Endothelial cell of umbilical vein (primary cell): ENCODE measurements around the gene LITAFD. TPM values are rescaled to one million over a fixed set of nuclear protein-coding genes. Genes with fewer than 3 reads are reported as not detected.

Experiments
- BruUV-seq: library from RNA; stranded (reverse); fragments of 400-500 nt; replicated peaks from 2 replicates; lab custom pipeline; 2021; lab: Mats Ljungman, UMichigan
- CTCF ChIA-PET: fragments of 300-600, 350-600 bp; sonication (Branson Sonifier 250); formaldehyde crosslinking; loops from one replicate; lab custom pipeline; 2021; ENCODE audit warnings: antibody characterized with exemption, inconsistent platforms; lab: Charles Lee
- POLR2A ChIA-PET: fragments of 300-600, 350-600 bp; sonication (Branson Sonifier 250); formaldehyde crosslinking; loops from one replicate; lab custom pipeline; 2021; ENCODE audit warnings: antibody characterized with exemption, inconsistent platforms; lab: Charles Lee
- DNase-seq: peaks from one replicate; pipeline ENCODE4 v3.0.0-alpha.2; 2011; ENCODE audit warnings: low read depth, low spot score
- FAIRE-seq: peaks from 2 replicates; lab custom pipeline; 2011; peaks lifted over from hg19 to GRCh38; lab: Jason Lieb, UNC
- H2AFZ ChIP-seq: 2 replicates; pipeline ENCODE4 v1.6.0; 2012; ENCODE audit warnings: low read depth, low read length, control low read depth, inconsistent platforms
- H3K27ac ChIP-seq: 2 replicates; pipeline ENCODE4 v1.5.1; 2011; ENCODE audit warnings: low read depth, mild to moderate bottlenecking, control low read depth, low read length, moderate library complexity; ENCODE audit not compliant: insufficient read depth
- H3K27me3 ChIP-seq, 2 experiments: 2 replicates each; pipeline versions ENCODE4 v1.6.0 to v1.6.1; 2011; ENCODE audit warnings: low read length in 2 of 2, mixed read lengths in 1 of 2; ENCODE audit not compliant: control insufficient read depth in 2 of 2, insufficient read depth in 2 of 2
- H3K36me3 ChIP-seq, 2 experiments: 2 replicates in 1 of 2; 3 replicates in 1 of 2; pipeline ENCODE4 v1.5.1; 2011; ENCODE audit warnings: low read length in 2 of 2, mild to moderate bottlenecking in 1 of 2, moderate library complexity in 1 of 2; ENCODE audit not compliant: control insufficient read depth in 2 of 2, insufficient read depth in 2 of 2; ENCODE audit errors: extremely low read depth in 1 of 2
- H3K4me1 ChIP-seq: 3 replicates; pipeline ENCODE4 v1.5.1; 2011; ENCODE audit warnings: mild to moderate bottlenecking, low read length; ENCODE audit not compliant: control insufficient read depth, insufficient read depth; ENCODE audit errors: extremely low read depth
- H3K4me2 ChIP-seq: 2 replicates; pipeline ENCODE4 v1.6.1; 2011; ENCODE audit warnings: low read length, control low read depth, mixed read lengths; ENCODE audit not compliant: insufficient read depth
- H3K4me3 ChIP-seq, 3 experiments: fragments of 200-600 bp in 1 of 3; sonication (generic), shearing (Covaris generic) in 1 of 3; replicated peaks in 1 of 3; 2 replicates each; pipeline ENCODE4 v1.5.1; 2011 to 2016; ENCODE audit warnings: control low read depth in 3 of 3, low read length in 3 of 3, mild to moderate bottlenecking in 2 of 3, inconsistent platforms in 1 of 3, low read depth in 1 of 3, moderate library complexity in 1 of 3; ENCODE audit not compliant: insufficient read depth in 1 of 3
- H3K79me2 ChIP-seq: 2 replicates; pipeline ENCODE4 v1.6.0; 2012; ENCODE audit warnings: low read length, inconsistent platforms; ENCODE audit not compliant: control insufficient read depth, insufficient read depth
- H3K9ac ChIP-seq: replicated peaks from 2 replicates; pipeline ENCODE3; 2011; ENCODE audit warnings: low read length, control low read depth; ENCODE audit not compliant: insufficient read depth; ENCODE audit errors: extremely low read depth
- H3K9me1 ChIP-seq: replicated peaks from 3 replicates; pipeline ENCODE4 v1.6.0; 2011; ENCODE audit warnings: mild to moderate bottlenecking, low read length; ENCODE audit not compliant: control insufficient read depth, insufficient read depth; ENCODE audit errors: extremely low read depth
- H3K9me3 ChIP-seq: replicated peaks from 2 replicates; pipeline ENCODE4 v1.5.1; 2012; ENCODE audit warnings: low read length, inconsistent platforms; ENCODE audit not compliant: control insufficient read depth, insufficient read depth
- H4K20me1 ChIP-seq: replicated peaks from 2 replicates; pipeline ENCODE3; 2011; ENCODE audit warnings: mild to moderate bottlenecking, low read length; ENCODE audit not compliant: control insufficient read depth, insufficient read depth; ENCODE audit errors: extremely low read depth
- EZH2 ChIP-seq: IDR thresholded peaks from 2 replicates; pipeline ENCODE4 v1.6.1; 2012; ENCODE audit warnings: borderline replicate concordance, low read depth, mild to moderate bottlenecking, moderate library complexity, low read length, inconsistent platforms; ENCODE audit not compliant: severe bottlenecking
- GATA2 ChIP-seq: IDR thresholded peaks from 2 replicates; pipeline ENCODE4 v1.7.0; 2011; ENCODE audit warnings: low read depth, mild to moderate bottlenecking, moderate library complexity, mixed read lengths, low read length; ENCODE audit not compliant: insufficient read length, insufficient read depth
- MAX ChIP-seq: IDR thresholded peaks from 2 replicates; pipeline ENCODE4 v1.6.1; 2011; ENCODE audit not compliant: insufficient read depth, insufficient read length
- MYC ChIP-seq: IDR thresholded peaks from one replicate; pipeline ENCODE4 v1.6.1; 2011; ENCODE audit warnings: mild to moderate bottlenecking, low read depth, low read length
- POLR2A ChIP-seq: IDR thresholded peaks from 2 replicates; pipeline ENCODE4 v1.6.1; 2012; ENCODE audit warnings: low read depth, mild to moderate bottlenecking, control low read depth, low read length
- POLR2AphosphoS5 ChIP-seq: IDR thresholded peaks from 2 replicates; pipeline ENCODE4 v1.6.1; 2012; ENCODE audit warnings: low read depth, mild to moderate bottlenecking, control low read depth, low read length, moderate library complexity; ENCODE audit not compliant: insufficient read depth
- dilution Hi-C: fragments of 300-500 bp; cut with MboI; formaldehyde crosslinking; loops from one replicate; pipeline ENCODE4 v1.15.0; 2019; ENCODE audit warnings: low sequenced_read_pairs; ENCODE audit not compliant: extremely low pct_ligation_motif_present
- intact Hi-C: fragments of 100-400 bp; cut with micrococcal nuclease; formaldehyde crosslinking; loops from one replicate; pipeline ENCODE4 v1.10.0; 2022
- polyA plus RNA-seq, 4 experiments: library from polyadenylated mRNA; depleted of rRNA in 3 of 4; stranded (reverse) in 3 of 4; unstranded in 1 of 4; fragments of >200 nt; gene quantifications; 2 replicates each; pipeline versions ENCODE4 v1.2.1 to v1.2.3, GENCODE V29; 2011 to 2012; ENCODE audit warnings: missing spikeins in 1 of 4
- total RNA-seq: library from RNA; stranded (reverse); gene quantifications from 2 replicates; pipeline ENCODE4 v1.2.3, GENCODE V29; 2021

Gene LITAFD
- total and polyA plus RNA-seq, 2 donors (not counting 3 experiments of a cell fraction or from before 2014, with no cell fraction given): not detected

GRCh38 chr16:8867932-8868415 lies 14.2 kb upstream of the LITAFD start:
- peaks cover 20% of the 10 kb centered on the region for H3K4me1 ChIP-seq
- CTCF ChIA-PET: interaction anchor here (0.6 to 8.0 kb wide), 9 partner anchors 12 to 989 kb away, joined by 3 to 67 read pairs (median 5); partner anchors contain the start of genes LITAFD, PMM2 and TMEM186
- H4K20me1 ChIP-seq: no peaks in the 10 kb centered on the region
- no peaks in the 10 kb centered on the region for H3K9me3 ChIP-seq
- intact Hi-C loops: loop anchor here (1.0 to 5.0 kb wide), 3 partner anchors 71 to 301 kb away; partner anchors contain the start of genes PMM2 and TMEM186
- no peaks in the 10 kb centered on the region for H3K27me3 ChIP-seq
- H3K9ac ChIP-seq: peak overlapping the region; percentile 60
- H3K36me3 ChIP-seq: no peaks in the 10 kb centered on the region
- H2AFZ ChIP-seq: peak overlapping the region; percentile 68
- FAIRE-seq (peak; percentile 91), DNase-seq (no peak)
- POLR2A ChIA-PET: interaction anchor here (1.0 to 1.4 kb wide), 4 partner anchors 15 to 39 kb away, joined by 3 to 7 read pairs (median 4); no protein-coding TSS in a partner anchor
- dilution Hi-C loops: no loop called here
- TF ChIP-seq POLR2A (no peak), GATA2 (no peak), MYC (no peak), MAX (no peak), EZH2 (no peak), POLR2AphosphoS5 (no peak)
- no peaks in the 10 kb centered on the region for H3K9me1 ChIP-seq
- H3K79me2 ChIP-seq: peaks cover 43% of the 10 kb centered on the region
- H3K27ac ChIP-seq: peak overlapping the region; percentile 64
- peak overlapping the region; percentile 80 for H3K4me2 ChIP-seq
- TSS peak; percentile 43 for BruUV-seq
- H3K4me3 ChIP-seq: peak overlapping the region; percentile 60 to 80 (median 75)
